Activated naive CD8-positive, alpha-beta T cell treated with anti-CD3 and anti-CD28 coated beads, Interleukin-2, amount 10 ng/mL, durations not matched to agents 7 days and 5 days (primary cell): ENCODE data around the gene CDH4. TPM values are rescaled to one million over a fixed set of nuclear protein-coding genes. Genes with fewer than 3 reads are reported as not detected.
"Not testable (repeated sequence)": the region's sequence is repeated elsewhere in the genome, so short reads cannot be mapped to it uniquely, and the experiment has no call there.

Experiments used
- ATAC-seq: fragments of 150-1000 bp; cut with Tn5 transposase; one replicate; pipeline ENCODE4 v1.10.0; 2021; ENCODE audit warnings: low read depth, moderate library complexity
- POLR2A ChIA-PET: fragments of 350-600 bp; sonication (Branson Sonifier 250); formaldehyde crosslinking; loops from one replicate; lab custom pipeline; 2021; ENCODE audit warnings: antibody characterized with exemption; lab: Charles Lee
- DNase-seq: peaks from one replicate; pipeline ENCODE4 v3.0.0; 2021
- H3K27ac Mint-ChIP-seq: one replicate; pipeline ENCODE4 v1.8.0; 2022; ENCODE audit warnings: mild to moderate bottlenecking, mixed read lengths
- H3K27me3 Mint-ChIP-seq: one replicate; pipeline ENCODE4 v1.8.0; 2022; ENCODE audit warnings: mild to moderate bottlenecking, moderate library complexity, mixed read lengths
- H3K36me3 Mint-ChIP-seq: one replicate; pipeline ENCODE4 v1.8.0; 2021; ENCODE audit warnings: mild to moderate bottlenecking, mixed read lengths
- H3K4me1 Mint-ChIP-seq: one replicate; pipeline ENCODE4 v1.8.0; 2021; ENCODE audit warnings: mixed read lengths
- H3K4me3 Mint-ChIP-seq: one replicate; pipeline ENCODE4 v1.8.0; 2022; ENCODE audit warnings: mild to moderate bottlenecking, moderate library complexity, mixed read lengths
- H3K9me3 Mint-ChIP-seq: one replicate; pipeline ENCODE4 v1.8.0; 2021; ENCODE audit warnings: mixed read lengths
- total RNA-seq, 2 experiments: library from RNA; stranded (reverse); gene quantifications; one replicate each; pipeline ENCODE4 v1.2.3, GENCODE V29; 2021

CDH4 gene
- total RNA-seq, 2 experiments from 2014 or later, result 0.14 to 0.20 TPM

DNA sequence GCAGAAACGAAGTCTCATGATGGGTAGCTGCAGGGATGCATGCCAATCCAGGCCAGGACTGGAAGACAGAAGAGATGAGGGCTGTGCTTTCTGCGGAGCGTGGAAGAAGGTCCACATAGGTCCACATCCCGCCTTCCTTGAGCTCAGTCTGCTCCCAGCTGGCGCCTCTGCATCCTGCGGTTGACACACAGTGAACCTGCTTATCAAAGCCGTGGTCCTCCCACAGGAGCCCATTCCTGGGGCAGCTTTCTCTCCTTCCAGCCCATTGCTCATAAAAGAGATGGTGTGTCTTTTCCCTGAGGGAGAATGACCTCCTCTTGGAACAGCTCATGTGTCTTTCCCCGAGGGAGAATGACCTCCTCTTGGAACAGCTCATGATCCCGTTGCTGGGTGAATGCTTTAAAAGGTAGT lies 225.4 kb downstream of the CDH4 start:
- Mint-ChIP-seq H3K4me3 (no peak overlapping the region), H3K36me3 (no peaks in the 10 kb centered on the region), H3K27ac (no peak overlapping the region), H3K27me3 (no peaks in the 10 kb centered on the region), H3K9me3 (peaks cover 4% of the 10 kb centered on the region), H3K4me1 (no peaks in the 10 kb centered on the region)
- no peak for DNase-seq
- ATAC-seq, result no peak
- POLR2A ChIA-PET, result no interaction called here

DNA sequence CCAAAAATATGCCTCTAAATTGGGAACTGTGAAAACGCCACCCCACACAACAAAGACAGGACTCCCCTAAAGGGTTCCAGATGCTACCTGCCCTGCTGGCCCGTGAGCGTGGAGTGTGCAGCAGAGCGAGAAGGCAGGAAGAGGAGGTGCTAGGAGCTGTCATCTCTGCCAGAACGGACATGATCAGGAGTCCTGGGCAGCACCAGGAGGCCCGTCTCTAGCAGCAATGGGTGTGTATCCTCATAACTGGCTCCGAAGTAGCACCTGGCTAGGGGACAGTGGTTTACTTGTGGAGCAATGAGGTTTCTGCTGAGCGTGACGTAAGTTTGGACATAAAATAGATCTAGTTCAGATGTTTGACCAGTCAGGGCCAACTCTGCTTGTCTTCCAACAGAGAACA lies 226.0 kb downstream of the CDH4 start:
- Mint-ChIP-seq H3K27me3 (no peaks in the 10 kb centered on the region), H3K4me3 (no peak overlapping the region), H3K36me3 (no peaks in the 10 kb centered on the region), H3K4me1 (no peaks in the 10 kb centered on the region), H3K9me3 (peaks cover 4% of the 10 kb centered on the region), H3K27ac (no peak overlapping the region)
- ATAC-seq (no peak), DNase-seq (no peak)
- POLR2A ChIA-PET, result no interaction called here

DNA sequence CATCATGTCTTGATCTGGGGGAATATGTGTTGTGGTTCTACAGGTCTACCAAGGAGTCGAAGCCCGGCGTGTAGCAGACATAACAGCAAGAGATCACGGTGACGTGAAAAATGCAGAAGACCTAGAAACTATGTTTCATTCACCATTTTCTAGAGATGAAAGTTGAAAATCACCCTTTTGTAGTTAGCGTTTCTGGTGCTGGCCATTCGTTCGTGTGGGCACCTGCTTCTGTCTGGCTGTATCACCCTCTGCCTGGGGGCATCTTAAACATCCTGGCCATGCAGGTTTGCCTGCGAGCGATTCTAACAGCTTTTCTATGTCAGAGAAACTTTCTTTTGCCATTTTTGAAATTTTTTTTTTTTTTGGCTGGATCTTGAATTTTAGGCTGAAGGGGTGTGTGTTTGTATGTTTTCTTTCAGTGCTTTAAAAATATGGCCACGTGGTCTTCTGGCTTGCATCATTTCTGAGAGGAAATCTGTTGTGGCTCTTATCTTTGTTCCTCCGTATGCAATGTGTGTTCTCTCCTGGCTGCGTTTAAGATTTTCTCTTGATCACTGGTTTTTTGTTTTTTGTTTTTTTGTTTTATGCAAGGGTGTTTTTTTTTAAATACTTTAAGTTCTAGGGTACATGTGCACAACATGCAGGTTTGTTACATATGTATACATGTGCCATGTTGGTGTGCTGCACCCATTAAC lies 226.7 kb downstream of the CDH4 start:
- H3K4me1 Mint-ChIP-seq, result no peaks in the 10 kb centered on the region
- H3K36me3 Mint-ChIP-seq, result no peaks in the 10 kb centered on the region
- ATAC-seq (no peak), DNase-seq (no peak)
- H3K27me3 Mint-ChIP-seq, result no peaks in the 10 kb centered on the region
- H3K9me3 Mint-ChIP-seq, result peaks cover 4% of the 10 kb centered on the region
- POLR2A ChIA-PET, result interaction anchor here (0.7 kb wide), 1 partner anchor 31 kb away, joined by 3 read pairs; no protein-coding TSS in a partner anchor
- no peak overlapping the region for H3K4me3 Mint-ChIP-seq
- H3K27ac Mint-ChIP-seq, result no peak overlapping the region

DNA sequence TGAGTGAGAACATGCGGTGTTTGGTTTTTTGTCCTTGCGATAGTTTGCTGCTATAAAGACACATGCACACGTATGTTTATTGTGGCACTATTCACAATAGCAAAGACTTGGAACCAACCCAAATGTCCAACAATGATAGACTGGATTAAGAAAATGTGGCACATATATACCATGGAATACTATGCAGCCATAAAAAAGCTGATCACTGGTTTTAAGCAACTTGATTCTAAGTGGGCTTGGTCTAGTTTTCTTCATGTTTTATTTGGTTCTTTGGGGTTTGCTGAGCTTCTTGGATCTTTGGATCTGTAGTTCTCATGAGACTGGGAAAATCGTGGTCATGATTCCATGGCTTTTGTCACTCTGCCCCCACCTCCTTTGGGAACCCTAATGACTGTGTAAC lies 227.4 kb downstream of the CDH4 start:
- POLR2A ChIA-PET, H3K36me3 Mint-ChIP-seq, H3K27me3 Mint-ChIP-seq, H3K27ac Mint-ChIP-seq, H3K9me3 Mint-ChIP-seq, DNase-seq, ATAC-seq, H3K4me3 Mint-ChIP-seq, H3K4me1 Mint-ChIP-seq: not testable (repeated sequence)

DNA sequence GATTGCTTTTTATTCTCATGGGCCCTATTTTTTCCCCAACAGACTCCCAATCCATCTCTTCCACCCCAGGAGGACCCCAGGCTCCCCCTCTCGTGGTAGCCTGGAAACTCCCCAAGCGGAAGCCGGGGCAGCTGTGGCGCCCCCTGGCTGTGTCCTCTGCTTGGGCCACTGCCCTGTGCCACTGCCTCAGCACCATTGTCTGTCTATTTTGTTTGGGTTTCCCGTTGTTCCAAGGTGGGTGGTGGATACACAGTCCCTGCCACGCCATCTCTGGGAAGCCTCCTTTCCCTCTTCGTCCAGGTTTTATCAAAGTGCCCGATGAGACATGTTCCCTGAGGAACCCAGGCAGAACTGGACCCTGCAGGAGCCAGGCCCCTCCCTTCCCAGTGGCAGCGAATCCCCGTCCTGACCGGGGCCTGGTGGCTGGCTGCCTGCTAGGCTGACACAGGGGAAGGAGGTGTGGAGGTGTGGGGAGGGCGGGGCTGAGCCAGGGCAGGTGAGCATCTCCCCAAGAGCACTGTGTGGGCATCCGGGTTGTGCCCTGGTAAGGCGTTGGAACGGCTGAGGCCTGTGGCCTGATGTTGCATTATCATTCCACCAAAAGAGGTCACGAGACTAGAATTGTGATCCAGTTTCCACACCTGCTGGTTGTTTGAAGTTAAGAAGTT lies 228.2 kb downstream of the CDH4 start:
- Mint-ChIP-seq H3K9me3 (peaks cover 4% of the 10 kb centered on the region), H3K27me3 (no peaks in the 10 kb centered on the region), H3K4me3 (no peak overlapping the region), H3K36me3 (no peaks in the 10 kb centered on the region), H3K4me1 (no peaks in the 10 kb centered on the region), H3K27ac (no peak overlapping the region)
- POLR2A ChIA-PET, result no interaction called here
- ATAC-seq (no peak), DNase-seq (no peak)

DNA sequence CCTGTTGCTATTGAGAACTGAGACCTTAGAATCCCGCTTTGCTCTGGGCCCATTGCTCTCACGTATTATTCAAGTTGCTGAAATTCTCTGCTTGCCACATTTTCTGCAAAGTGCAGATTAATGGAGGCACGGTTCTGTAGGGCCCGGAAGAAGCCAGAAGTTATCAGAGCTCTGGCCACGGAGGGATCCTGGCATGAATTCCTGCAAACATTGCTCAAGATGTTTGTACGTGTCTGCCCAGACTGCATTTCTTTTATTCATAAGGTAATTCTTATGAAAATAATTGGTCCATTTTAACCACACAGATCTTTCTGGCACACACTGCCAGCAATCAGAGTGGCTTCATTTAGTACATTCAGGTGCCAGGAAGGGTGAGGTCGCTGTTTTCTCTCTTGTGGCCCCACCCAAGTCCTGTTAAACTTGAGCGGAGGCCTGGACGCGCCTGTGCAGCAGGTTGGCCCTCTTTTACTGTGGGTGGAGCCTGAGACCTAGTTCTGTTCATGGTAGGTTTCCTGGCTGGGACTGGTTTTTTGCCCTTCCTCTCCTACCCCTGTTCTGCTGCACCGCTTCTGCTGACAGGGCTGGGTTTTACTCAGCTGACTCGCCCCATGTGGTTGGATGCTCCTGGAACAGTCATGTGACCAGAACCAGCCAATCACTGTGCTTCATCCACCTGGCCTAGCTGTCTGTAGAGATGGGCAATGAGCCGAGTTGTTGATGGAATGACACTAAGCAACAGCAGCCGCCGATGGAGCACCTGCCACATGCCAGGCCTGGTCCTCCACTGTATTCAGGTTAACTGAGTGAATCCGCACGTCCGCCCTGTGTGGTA lies 230.2 kb downstream of the CDH4 start:
- Mint-ChIP-seq H3K9me3 (peaks cover 4% of the 10 kb centered on the region), H3K27me3 (no peaks in the 10 kb centered on the region), H3K4me3 (no peak overlapping the region), H3K36me3 (no peaks in the 10 kb centered on the region), H3K27ac (no peak overlapping the region), H3K4me1 (no peaks in the 10 kb centered on the region)
- POLR2A ChIA-PET, result no interaction called here
- ATAC-seq (no peak), DNase-seq (no peak)

DNA sequence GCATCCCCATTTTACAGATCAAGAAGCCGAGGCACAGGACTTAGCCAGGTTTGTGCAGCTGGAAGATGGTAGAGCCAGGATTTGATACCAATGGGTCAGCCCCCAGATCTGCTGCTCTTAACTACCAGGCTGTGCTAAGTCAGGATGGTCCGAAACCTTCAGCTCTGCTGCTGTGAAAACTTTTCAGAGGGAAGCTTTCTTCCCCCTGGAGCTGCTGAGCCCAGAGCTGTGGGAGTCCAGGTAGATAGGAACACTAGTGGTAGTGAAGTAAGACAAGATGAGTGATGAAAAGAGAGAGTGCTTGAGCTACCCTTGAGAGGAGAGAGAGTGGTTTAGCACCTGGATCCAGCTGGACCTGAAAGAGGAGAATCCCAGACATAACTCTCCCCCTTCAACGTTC lies 230.8 kb downstream of the CDH4 start:
- Mint-ChIP-seq H3K4me1 (no peaks in the 10 kb centered on the region), H3K9me3 (peaks cover 4% of the 10 kb centered on the region)

DNA sequence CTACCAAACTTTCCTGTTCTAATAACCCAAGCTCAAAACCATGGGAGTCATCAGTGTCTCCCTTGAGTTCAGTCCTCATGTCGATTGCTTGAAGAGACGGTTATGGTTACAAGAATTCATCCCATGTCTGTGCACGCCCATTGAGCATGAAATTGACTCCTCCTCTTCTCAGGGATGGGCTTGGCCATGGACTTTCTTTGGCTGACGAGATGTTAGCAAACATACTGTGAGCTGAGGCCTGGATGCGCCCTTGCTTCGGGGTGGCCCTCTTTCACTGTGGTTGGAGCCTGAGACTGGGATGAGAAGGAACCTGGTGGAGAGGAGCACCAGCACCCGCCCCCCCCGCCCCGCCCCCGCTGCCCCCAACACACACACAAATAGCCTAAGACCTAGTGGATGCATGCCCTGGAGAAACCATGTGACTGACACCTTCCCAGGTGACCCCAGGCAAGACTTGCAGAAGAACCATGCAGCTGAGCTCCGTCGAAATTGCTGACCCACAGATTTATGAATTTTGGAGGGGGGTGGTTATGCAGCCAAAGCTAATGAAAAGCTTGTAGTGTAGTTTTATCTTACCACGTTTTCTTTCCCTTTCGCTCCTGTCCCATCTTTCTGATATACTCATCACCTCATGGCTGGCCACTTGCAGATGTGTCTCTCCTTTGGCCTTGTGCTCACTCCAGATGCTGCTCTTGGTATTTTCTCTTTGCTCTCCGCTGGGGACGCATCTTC lies 231.4 kb downstream of the CDH4 start:
- DNase-seq, result no peak
- Mint-ChIP-seq H3K4me1 (no peaks in the 10 kb centered on the region), H3K36me3 (no peaks in the 10 kb centered on the region), H3K27me3 (no peaks in the 10 kb centered on the region), H3K9me3 (peaks cover 3% of the 10 kb centered on the region), H3K4me3 (no peak overlapping the region), H3K27ac (no peak overlapping the region)
- POLR2A ChIA-PET, result no interaction called here
- ATAC-seq, result no peak

More for the DNA sequence above, 230.8 kb downstream of the CDH4 start:
- DNase-seq (no peak), ATAC-seq (no peak)
- H3K4me3 Mint-ChIP-seq, result no peak overlapping the region
- H3K27me3 Mint-ChIP-seq, result no peaks in the 10 kb centered on the region
- no peaks in the 10 kb centered on the region for H3K36me3 Mint-ChIP-seq
- H3K27ac Mint-ChIP-seq, result no peak overlapping the region
- POLR2A ChIA-PET, result no interaction called here

DNA sequence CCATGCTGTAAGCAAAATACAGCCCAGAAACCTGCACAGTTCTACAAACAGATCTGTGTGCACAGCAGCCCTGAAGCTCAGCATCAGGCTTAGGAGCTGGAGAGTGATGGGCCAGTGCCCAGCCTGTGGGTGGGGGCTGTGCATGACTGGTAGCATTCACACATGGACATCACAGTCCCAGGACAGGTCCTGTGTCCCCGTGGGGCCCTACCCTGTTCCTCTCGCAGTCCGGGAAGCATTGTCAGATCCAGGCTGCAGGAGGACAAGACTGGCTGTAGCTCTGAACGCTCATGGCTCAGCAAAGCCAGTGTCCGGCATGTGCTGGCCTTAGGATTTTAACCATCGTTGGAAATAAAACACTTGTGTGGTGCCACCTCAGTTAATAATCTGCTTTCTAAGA lies 234.1 kb downstream of the CDH4 start:
- Mint-ChIP-seq H3K9me3 (no peaks in the 10 kb centered on the region), H3K27me3 (no peaks in the 10 kb centered on the region), H3K27ac (no peak overlapping the region), H3K36me3 (no peaks in the 10 kb centered on the region), H3K4me3 (no peak overlapping the region), H3K4me1 (no peaks in the 10 kb centered on the region)
- POLR2A ChIA-PET, result no interaction called here
- DNase-seq (no peak), ATAC-seq (no peak)

DNA sequence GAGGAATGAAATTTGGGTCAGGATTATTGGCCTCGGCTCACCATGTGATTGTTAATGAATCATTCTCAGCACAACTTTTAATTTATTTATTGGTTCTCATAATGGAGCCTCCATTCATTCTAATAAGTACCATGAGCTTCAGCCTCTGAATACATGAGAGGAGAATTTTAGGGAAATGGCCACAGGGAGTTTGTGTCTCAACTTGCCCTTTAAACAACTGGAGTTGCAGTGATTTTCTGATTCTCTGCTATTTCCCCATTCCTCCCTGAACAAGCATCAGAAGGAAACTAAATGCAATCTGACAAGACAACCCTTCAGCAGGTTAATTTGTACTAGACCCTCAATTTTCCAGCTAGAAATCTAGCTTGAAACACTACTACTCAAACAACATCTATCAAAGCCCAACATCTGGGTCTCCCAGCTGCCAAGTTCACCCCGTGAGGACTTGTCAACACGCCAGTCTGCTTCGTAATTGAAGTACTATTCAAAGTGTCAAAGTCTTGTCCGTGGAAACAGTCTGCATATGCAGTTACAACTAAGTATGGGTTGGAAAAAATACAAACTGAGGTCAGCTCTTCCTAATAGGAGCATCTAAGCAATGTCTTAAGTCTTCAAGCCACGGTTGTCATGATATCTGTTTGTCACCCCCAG lies 235.4 kb downstream of the CDH4 start:
- H3K27ac Mint-ChIP-seq, result no peak overlapping the region
- no peak for DNase-seq
- no peak overlapping the region for H3K4me3 Mint-ChIP-seq
- no peak for ATAC-seq
- no peaks in the 10 kb centered on the region for H3K4me1 Mint-ChIP-seq
- no peaks in the 10 kb centered on the region for H3K9me3 Mint-ChIP-seq
- no peaks in the 10 kb centered on the region for H3K27me3 Mint-ChIP-seq
- POLR2A ChIA-PET, result no interaction called here
- H3K36me3 Mint-ChIP-seq, result no peaks in the 10 kb centered on the region

DNA sequence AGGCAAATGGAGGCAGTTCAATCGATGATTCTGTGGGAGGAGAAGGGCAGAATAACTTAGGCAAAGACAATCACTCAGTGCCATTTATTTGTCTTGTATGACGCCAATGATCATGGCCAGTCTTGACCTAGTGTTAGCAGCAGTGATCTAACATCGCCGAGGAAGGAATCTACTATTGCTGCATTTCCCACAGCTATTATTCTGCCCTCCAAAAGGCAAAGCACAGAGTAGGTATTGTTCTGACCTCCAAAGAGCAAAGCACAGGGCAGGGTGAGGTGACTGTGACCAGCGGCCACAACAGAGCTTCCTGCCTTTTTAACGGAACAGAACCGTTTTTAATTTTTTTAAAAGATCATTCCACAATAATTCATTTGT lies 235.9 kb downstream of the CDH4 start:
- H3K9me3 Mint-ChIP-seq, result no peaks in the 10 kb centered on the region
- H3K36me3 Mint-ChIP-seq, result no peaks in the 10 kb centered on the region
- no peaks in the 10 kb centered on the region for H3K27me3 Mint-ChIP-seq
- POLR2A ChIA-PET, result no interaction called here
- H3K4me3 Mint-ChIP-seq, result no peak overlapping the region
- H3K27ac Mint-ChIP-seq, result no peak overlapping the region
- H3K4me1 Mint-ChIP-seq, result no peaks in the 10 kb centered on the region
- ATAC-seq (no peak), DNase-seq (no peak)

DNA sequence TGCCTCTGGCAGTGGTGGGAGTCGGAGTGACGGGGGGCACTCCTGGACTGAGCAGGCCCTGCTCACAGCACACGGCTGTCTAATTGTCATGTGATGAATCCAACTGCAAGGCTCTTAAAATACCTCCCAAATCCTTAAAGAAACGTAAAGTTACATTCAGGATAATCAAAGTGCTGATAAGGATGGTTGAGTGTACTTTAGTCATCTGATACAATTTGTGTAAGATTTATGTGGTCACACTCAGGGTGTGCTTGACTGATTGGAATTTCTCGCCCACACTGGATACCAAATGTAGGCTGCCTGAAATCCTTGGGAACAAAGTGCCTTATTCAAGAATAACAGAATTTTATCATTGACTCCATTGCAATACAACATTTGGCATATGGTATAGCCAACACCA lies 238.7 kb downstream of the CDH4 start:
- H3K27ac Mint-ChIP-seq, result no peak overlapping the region
- no peaks in the 10 kb centered on the region for H3K9me3 Mint-ChIP-seq
- H3K27me3 Mint-ChIP-seq, result no peaks in the 10 kb centered on the region
- POLR2A ChIA-PET, result no interaction called here
- H3K36me3 Mint-ChIP-seq, result no peaks in the 10 kb centered on the region
- H3K4me3 Mint-ChIP-seq, result no peak overlapping the region
- no peak for DNase-seq
- H3K4me1 Mint-ChIP-seq, result no peaks in the 10 kb centered on the region
- no peak for ATAC-seq

DNA sequence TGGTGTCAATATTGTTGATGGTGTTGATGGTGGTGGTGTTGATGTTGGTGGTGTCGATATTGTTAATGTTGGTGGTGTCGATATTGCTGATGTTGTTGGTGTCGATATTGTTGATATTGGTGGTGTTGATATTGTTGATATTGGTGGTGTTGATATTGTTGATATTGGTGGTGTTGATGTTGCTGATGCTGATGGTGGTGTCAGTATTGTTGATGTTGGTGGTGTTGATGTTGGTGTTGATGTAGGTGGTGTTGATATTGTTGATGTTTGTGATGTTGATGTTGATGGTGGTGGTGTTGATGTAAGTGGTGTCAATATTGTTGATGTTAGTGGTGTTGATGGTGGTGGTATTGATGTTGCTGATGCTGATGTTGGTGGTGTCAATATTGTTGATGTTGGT lies 240.0 kb downstream of the CDH4 start:
- Mint-ChIP-seq H3K9me3 (no peaks in the 10 kb centered on the region), H3K4me1 (no peaks in the 10 kb centered on the region), H3K27ac (no peak overlapping the region), H3K27me3 (no peaks in the 10 kb centered on the region), H3K4me3 (no peak overlapping the region), H3K36me3 (no peaks in the 10 kb centered on the region)
- no peak for DNase-seq
- no peak for ATAC-seq
- POLR2A ChIA-PET, result no interaction called here
